ENCODE measurements around the gene GAREM1.

DNA sequence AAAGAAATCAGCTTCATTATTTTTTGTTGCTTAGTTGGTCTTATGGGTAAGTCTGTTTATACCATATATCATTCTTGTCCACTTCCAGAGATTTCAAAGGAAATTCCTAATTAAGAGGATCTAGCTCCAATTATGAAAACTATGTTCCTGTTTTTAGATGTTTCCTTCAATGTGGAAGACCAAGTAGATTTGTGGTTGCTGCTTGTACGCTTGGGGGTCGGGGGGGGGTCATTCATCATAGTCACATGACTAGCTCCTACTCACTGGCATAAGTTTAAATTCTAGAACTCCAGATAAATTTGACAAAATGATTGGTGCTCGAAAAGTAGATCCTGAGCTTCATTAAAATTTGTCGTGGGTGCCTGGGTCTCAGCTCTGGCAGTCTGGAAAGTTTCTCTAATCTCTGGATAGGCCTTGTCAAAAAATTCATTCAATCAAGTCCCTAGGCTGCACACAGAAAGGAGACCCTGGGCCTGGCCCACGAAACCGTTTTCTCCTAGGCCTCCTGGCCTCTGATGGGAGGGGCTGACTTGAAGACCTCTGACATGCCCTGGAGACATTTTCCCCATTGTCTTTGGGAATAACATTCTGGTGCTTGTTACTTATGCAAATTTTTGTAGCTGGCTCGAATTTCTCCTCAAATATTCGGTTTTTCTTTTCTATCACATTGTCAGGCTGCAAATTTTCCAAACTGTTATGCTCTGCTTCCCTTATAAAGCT is 218.4 kb downstream of the GAREM1 start:
- no peak for TF ChIP-seq POLR2A (IDR thresholded peaks at IDR 0.05)
- TF ChIP-seq, protein P1, sequence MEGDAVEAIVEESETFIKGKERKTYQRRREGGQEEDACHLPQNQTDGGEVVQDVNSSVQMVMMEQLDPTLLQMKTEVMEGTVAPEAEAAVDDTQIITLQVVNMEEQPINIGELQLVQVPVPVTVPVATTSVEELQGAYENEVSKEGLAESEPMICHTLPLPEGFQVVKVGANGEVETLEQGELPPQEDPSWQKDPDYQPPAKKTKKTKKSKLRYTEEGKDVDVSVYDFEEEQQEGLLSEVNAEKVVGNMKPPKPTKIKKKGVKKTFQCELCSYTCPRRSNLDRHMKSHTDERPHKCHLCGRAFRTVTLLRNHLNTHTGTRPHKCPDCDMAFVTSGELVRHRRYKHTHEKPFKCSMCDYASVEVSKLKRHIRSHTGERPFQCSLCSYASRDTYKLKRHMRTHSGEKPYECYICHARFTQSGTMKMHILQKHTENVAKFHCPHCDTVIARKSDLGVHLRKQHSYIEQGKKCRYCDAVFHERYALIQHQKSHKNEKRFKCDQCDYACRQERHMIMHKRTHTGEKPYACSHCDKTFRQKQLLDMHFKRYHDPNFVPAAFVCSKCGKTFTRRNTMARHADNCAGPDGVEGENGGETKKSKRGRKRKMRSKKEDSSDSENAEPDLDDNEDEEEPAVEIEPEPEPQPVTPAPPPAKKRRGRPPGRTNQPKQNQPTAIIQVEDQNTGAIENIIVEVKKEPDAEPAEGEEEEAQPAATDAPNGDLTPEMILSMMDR (IDR thresholded peaks at IDR 0.05) = no peak
- TF ChIP-seq POLR2AphosphoS5 (IDR thresholded peaks at IDR 0.05) = no peak

Measured in upper lobe of left lung (tissue), 4 donors.